Fibroblast of pulmonary artery (primary cell): Measurements from ENCODE around the gene MYBBP1A.
A peak's percentile ranks its signal among the peaks of the same experiment; 100 is the strongest.

Source experiments
- DNase-seq: peaks from one replicate; pipeline ENCODE4 v3.0.0-alpha.2; 2010; ENCODE audit warnings: low read depth
- H3K4me3 ChIP-seq: replicated peaks from 2 replicates; pipeline ENCODE4 v1.5.1; 2011; ENCODE audit warnings: low read depth, mild to moderate bottlenecking, control low read depth, low read length, moderate library complexity
- CTCF ChIP-seq: IDR thresholded peaks from 2 replicates; pipeline ENCODE4 v1.5.1; 2011; ENCODE audit warnings: mild to moderate bottlenecking, control low read depth, low read length, inconsistent platforms; ENCODE audit errors: missing control alignments

MYBBP1A gene

GRCh38 chr17:4499431-4500190 is 55.6 kb downstream of the MYBBP1A start:
- H3K4me3 ChIP-seq: no peak overlapping the region
- DNase-seq: no peak
- no peak for TF ChIP-seq CTCF

- DNase-seq: peak; percentile 38
- no peak for TF ChIP-seq CTCF
- peak within 1 kb of the TSS; percentile 12 for H3K4me3 ChIP-seq
Measured at GRCh38 chr17:4498461-4499397, 56.5 kb downstream of the MYBBP1A start, which contains the start of gene SPNS2. SPNS2 (plus strand) TSS chr17:4498881; CDS start chr17:4499048, 167 bp downstream.

- TF ChIP-seq CTCF: no peak
- DNase-seq: no peak
- no peak overlapping the region for H3K4me3 ChIP-seq
Measured at GRCh38 chr17:4497101-4497824, 57.9 kb downstream of the MYBBP1A start.

- peak; percentile 35 for DNase-seq
- no peak overlapping the region for H3K4me3 ChIP-seq
- no peak for TF ChIP-seq CTCF
Measured at GRCh38 chr17:4492721-4493561, 62.2 kb downstream of the MYBBP1A start.

GRCh38 chr17:4490637-4491061 is 64.5 kb downstream of the MYBBP1A start:
- DNase-seq: no peak
- TF ChIP-seq CTCF: no peak
- no peak overlapping the region for H3K4me3 ChIP-seq

- TF ChIP-seq CTCF: no peak
- no peak for DNase-seq
- H3K4me3 ChIP-seq: no peak overlapping the region
Measured at GRCh38 chr17:4490109-4490591, 65.0 kb downstream of the MYBBP1A start.
